Uterus (tissue), 4 donors: Measurements from ENCODE around the gene FNTB. TPM values are rescaled to one million over a fixed set of nuclear protein-coding genes. Genes with fewer than 3 reads are reported as not detected.

ENCODE experiments used
- DNase-seq, 2 donors: peaks; one replicate each; pipeline ENCODE4 v3.0.0-alpha.2; 2019 to 2020
- H3K27ac ChIP-seq, 2 donors: fragments of 200-600 bp; sonication (generic); 1 replicate in 1 of 2; 2 replicates in 1 of 2; pipeline ENCODE4 v1.5.1; 2016 to 2018
- H3K27me3 ChIP-seq, 2 donors: fragments of 200-600 bp; sonication (generic); one replicate each; pipeline ENCODE4 v1.5.1; 2018 to 2019; ENCODE audit warnings: control low read depth in 1 of 2
- H3K36me3 ChIP-seq, 2 donors: fragments of 200-600 bp; sonication (generic); one replicate each; pipeline ENCODE4 v1.5.1; 2019; ENCODE audit warnings: control low read depth in 1 of 2
- H3K4me1 ChIP-seq, 2 donors: fragments of 200-600 bp; sonication (generic); one replicate each; pipeline ENCODE4 v1.5.1; 2018 to 2019; ENCODE audit warnings: control low read depth in 1 of 2
- H3K4me3 ChIP-seq, 2 donors: fragments of 200-600 bp; sonication (generic); 1 replicate in 1 of 2; 2 replicates in 1 of 2; pipeline ENCODE4 v1.5.1; 2018 to 2019; ENCODE audit warnings: mild to moderate bottlenecking in 1 of 2
- H3K9me3 ChIP-seq, 2 donors: fragments of 200-600 bp; sonication (generic); one replicate each; pipeline ENCODE4 v1.5.1; 2019; ENCODE audit warnings: control low read depth in 1 of 2
- POLR2A ChIP-seq, 2 donors: fragments of 450-650 bp; IDR thresholded peaks; one replicate each; pipeline ENCODE4 v1.6.1; 2016; ENCODE audit warnings: antibody characterized with exemption in 2 of 2, mild to moderate bottlenecking in 1 of 2, moderate library complexity in 1 of 2
- intact Hi-C: fragments of 100-400 bp; cut with DNase I; formaldehyde crosslinking; loops from one replicate; pipeline ENCODE4 v1.15.1; 2023; ENCODE audit warnings: low total_unique reads
- total RNA-seq, 4 donors: library from RNA; depleted of rRNA in 3 of 4; stranded (reverse); fragments of >200 nt in 3 of 4; gene quantifications; one replicate each; pipeline versions ENCODE4 v1.1.0 to v1.2.4, GENCODE V29; 2014 to 2023
- TF ChIP-seq, protein P1 (sequence below), 4 experiments: fragments of 200-600 bp in 2 of 4; fragments of 450-650 bp in 2 of 4; sonication (generic) in 2 of 4; IDR thresholded peaks; one replicate each; pipeline ENCODE4 v1.5.1; 2016 to 2019; ENCODE audit warnings: antibody characterized with exemption in 4 of 4, mild to moderate bottlenecking in 2 of 4, moderate library complexity in 1 of 4
- donor health status: DM: yes; HTN: yes; CAD: no.

The FNTB gene
- total RNA-seq, 4 donors from 2014 or later, result 7.4 to 29.7 (median 20.4) TPM

- no peaks in the 10 kb centered on the region for H3K36me3 ChIP-seq
- intact Hi-C loops, result no loop called here
- peak; percentile 69 to 89 for TF ChIP-seq POLR2A (IDR thresholded peaks at IDR 0.05)
- TF ChIP-seq, protein P1, sequence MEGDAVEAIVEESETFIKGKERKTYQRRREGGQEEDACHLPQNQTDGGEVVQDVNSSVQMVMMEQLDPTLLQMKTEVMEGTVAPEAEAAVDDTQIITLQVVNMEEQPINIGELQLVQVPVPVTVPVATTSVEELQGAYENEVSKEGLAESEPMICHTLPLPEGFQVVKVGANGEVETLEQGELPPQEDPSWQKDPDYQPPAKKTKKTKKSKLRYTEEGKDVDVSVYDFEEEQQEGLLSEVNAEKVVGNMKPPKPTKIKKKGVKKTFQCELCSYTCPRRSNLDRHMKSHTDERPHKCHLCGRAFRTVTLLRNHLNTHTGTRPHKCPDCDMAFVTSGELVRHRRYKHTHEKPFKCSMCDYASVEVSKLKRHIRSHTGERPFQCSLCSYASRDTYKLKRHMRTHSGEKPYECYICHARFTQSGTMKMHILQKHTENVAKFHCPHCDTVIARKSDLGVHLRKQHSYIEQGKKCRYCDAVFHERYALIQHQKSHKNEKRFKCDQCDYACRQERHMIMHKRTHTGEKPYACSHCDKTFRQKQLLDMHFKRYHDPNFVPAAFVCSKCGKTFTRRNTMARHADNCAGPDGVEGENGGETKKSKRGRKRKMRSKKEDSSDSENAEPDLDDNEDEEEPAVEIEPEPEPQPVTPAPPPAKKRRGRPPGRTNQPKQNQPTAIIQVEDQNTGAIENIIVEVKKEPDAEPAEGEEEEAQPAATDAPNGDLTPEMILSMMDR (IDR thresholded peaks at IDR 0.05), result no peak
- peak within 1 kb of the TSS; percentile 82 to 97 for H3K4me3 ChIP-seq
- peaks cover 10 to 13% of the 10 kb centered on the region in 2 donors for H3K4me1 ChIP-seq
- no peaks in the 10 kb centered on the region for H3K27me3 ChIP-seq
- peak within 1 kb of the TSS; percentile 84 to 85 for H3K27ac ChIP-seq
- H3K9me3 ChIP-seq, result no peaks in the 10 kb centered on the region
- DNase-seq, result peak; percentile 96 to 98
Observed at GRCh38 chr14:65102441-65103149, 115.9 kb downstream of the FNTB start, which contains the start of gene MAX. MAX (minus strand) TSS chr14:65102517; CDS start chr14:65102339, 178 bp downstream.

GRCh38 chr14:65103150-65103760 lies 116.6 kb downstream of the FNTB start:
- peak overlapping the region; percentile 54 to 74 for H3K4me3 ChIP-seq
- no peaks in the 10 kb centered on the region for H3K27me3 ChIP-seq
- no peaks in the 10 kb centered on the region for H3K9me3 ChIP-seq
- intact Hi-C loops, result no loop called here
- no peak for DNase-seq
- no peaks in the 10 kb centered on the region for H3K36me3 ChIP-seq
- TF ChIP-seq POLR2A (IDR thresholded peaks at IDR 0.05), result no peak
- TF ChIP-seq, protein P1 (IDR thresholded peaks at IDR 0.05), result no peak
- peak overlapping the region; percentile 50 to 60 for H3K27ac ChIP-seq
- H3K4me1 ChIP-seq, result peaks cover 7 to 10% of the 10 kb centered on the region in 2 donors

- H3K9me3 ChIP-seq, result no peaks in the 10 kb centered on the region
- intact Hi-C loops, result no loop called here
- no peak for TF ChIP-seq POLR2A (IDR thresholded peaks at IDR 0.05)
- TF ChIP-seq, protein P1 (IDR thresholded peaks at IDR 0.05), result no peak
- no peak for DNase-seq
- no peaks in the 10 kb centered on the region for H3K36me3 ChIP-seq
- no peaks in the 10 kb centered on the region for H3K27me3 ChIP-seq
- peaks cover 0 to 4% of the 10 kb centered on the region in 2 donors for H3K4me1 ChIP-seq
- H3K4me3 ChIP-seq, result no peak overlapping the region
- no peak overlapping the region for H3K27ac ChIP-seq
Observed at GRCh38 chr14:65104791-65105190, 118.1 kb downstream of the FNTB start.

GRCh38 chr14:65106316-65106715 lies 119.6 kb downstream of the FNTB start:
- Histone ChIP-seq H3K9me3 (no peaks in the 10 kb centered on the region), H3K27me3 (no peaks in the 10 kb centered on the region), H3K36me3 (no peaks in the 10 kb centered on the region), H3K4me3 (no peak overlapping the region), H3K27ac (no peak overlapping the region), H3K4me1 (no peaks in the 10 kb centered on the region)
- intact Hi-C loops, result no loop called here
- TF ChIP-seq, protein P1 (IDR thresholded peaks at IDR 0.05), result no peak
- no peak for TF ChIP-seq POLR2A (IDR thresholded peaks at IDR 0.05)
- DNase-seq, result no peak

DNA sequence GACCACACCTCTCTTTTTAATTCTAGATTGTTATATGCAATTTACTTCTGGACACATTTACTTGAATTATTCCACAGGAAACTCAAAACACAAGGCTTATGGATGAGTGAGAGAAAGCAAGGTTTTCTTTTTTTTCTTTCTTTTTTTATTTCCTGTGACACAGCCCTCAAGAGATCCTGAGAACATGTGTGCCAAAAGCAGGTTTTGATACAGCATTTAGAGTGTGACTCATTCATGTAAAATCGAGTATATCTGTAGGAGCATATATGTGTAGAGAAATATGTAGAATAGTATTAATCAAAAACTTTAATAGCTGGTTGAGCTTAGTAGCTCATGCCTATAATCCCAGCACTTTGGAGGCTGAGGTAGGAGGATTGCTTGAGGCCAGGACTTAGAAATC lies 120.0 kb downstream of the FNTB start:
- Histone ChIP-seq H3K4me1 (no peaks in the 10 kb centered on the region), H3K4me3 (no peak overlapping the region), H3K9me3 (no peaks in the 10 kb centered on the region), H3K27me3 (no peaks in the 10 kb centered on the region), H3K36me3 (no peaks in the 10 kb centered on the region), H3K27ac (no peak overlapping the region)
- no peak for TF ChIP-seq POLR2A (IDR thresholded peaks at IDR 0.05)
- TF ChIP-seq, protein P1 (IDR thresholded peaks at IDR 0.05), result no peak
- no peak for DNase-seq
- intact Hi-C loops, result no loop called here
